ENCODE data around the gene CSF1R.
A peak's percentile ranks its signal among the peaks of the same experiment; 100 is the strongest.

Gene CSF1R

DNA sequence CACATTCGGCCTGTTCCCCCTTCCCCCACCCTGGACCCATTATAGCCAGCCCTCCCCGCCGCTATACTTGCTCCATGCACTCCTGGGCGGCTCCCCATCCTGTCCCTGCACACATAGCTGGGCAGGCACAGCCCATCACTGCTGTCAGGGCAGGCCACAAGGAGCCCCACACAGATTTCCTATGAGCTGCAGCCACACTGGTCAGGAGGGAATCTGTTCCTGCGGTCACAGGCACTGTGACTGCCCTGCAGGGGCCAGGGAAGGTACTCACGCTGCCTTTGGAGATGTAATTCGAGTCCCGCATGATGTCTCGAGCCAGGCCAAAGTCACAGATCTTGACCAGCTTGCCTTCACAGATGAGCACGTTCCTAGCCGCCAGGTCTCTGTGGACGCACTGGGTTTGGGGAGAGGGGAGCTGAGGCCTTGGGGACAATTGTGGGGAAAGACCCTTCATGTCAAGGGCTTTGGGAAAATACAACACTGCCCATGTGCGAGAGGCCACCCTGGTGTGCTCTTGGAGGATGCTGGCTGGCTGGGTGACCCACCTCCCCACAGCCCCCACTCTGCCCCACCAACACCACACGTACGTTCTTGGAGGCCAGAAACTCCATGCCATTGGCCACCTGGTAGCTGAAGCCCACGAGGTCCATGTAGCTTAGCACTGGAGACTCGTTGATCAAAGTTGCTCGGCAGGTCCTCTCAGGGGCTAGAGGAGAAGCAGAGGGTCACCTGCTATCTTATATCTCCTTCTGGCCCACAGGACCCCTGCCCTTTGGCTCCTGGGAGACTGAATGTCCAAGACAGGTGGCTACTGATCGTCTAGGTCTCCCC lies 34.5 kb upstream of the CSF1R start:
- no peak for DNase-seq

- DNase-seq = no peak
These were observed 33.7 kb upstream of the CSF1R start for GRCh38 chr5:150120062-150120441.

GRCh38 chr5:150119421-150120061 lies 33.2 kb upstream of the CSF1R start:
- DNase-seq = no peak

GRCh38 chr5:150118561-150119229 lies 32.3 kb upstream of the CSF1R start:
- DNase-seq = no peak

- no peak for DNase-seq
These were observed 31.7 kb upstream of the CSF1R start for GRCh38 chr5:150117945-150118560.

GRCh38 chr5:150116667-150117400 lies 30.5 kb upstream of the CSF1R start:
- no peak for DNase-seq

GRCh38 chr5:150114773-150115408 lies 28.5 kb upstream of the CSF1R start:
- DNase-seq = no peak

- DNase-seq = no peak
These were observed 27.8 kb upstream of the CSF1R start for GRCh38 chr5:150114102-150114641.

DNA sequence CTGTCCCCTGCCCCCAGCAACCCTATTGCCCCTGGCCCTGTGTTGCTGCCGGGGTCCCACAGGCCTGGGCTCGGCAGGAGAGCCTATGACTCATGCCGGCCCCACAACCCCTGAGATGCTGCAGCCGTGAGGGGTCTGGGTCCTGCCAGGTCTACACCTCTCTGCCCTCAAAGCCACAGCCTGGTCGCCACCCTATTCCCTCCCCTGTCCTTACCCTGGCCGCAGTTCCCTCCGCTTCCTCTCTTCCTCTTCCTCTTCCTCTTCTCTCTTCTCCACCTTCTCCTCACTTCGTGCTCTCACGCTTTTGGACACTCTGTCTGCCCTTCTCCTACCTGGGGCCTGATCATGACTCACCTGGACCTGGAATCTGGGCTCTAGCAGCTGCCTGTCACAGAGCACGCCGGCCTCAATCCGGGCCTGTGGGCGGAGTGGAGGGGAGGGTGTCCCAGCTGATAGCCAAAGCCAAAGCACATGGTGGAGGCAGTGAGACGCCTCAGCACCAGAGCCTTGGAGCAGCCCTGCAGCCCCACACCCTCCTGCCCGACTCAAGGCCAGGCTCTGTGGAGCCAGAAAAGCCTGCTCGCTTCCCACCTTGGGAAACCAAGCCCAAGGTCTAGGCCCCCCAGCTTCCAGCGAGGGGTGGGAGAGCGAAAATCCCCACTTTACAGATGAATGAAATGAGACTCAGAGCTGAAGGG lies 26.8 kb upstream of the CSF1R start:
- peak in 1 of 2 donors; percentile 8 for DNase-seq

DNA sequence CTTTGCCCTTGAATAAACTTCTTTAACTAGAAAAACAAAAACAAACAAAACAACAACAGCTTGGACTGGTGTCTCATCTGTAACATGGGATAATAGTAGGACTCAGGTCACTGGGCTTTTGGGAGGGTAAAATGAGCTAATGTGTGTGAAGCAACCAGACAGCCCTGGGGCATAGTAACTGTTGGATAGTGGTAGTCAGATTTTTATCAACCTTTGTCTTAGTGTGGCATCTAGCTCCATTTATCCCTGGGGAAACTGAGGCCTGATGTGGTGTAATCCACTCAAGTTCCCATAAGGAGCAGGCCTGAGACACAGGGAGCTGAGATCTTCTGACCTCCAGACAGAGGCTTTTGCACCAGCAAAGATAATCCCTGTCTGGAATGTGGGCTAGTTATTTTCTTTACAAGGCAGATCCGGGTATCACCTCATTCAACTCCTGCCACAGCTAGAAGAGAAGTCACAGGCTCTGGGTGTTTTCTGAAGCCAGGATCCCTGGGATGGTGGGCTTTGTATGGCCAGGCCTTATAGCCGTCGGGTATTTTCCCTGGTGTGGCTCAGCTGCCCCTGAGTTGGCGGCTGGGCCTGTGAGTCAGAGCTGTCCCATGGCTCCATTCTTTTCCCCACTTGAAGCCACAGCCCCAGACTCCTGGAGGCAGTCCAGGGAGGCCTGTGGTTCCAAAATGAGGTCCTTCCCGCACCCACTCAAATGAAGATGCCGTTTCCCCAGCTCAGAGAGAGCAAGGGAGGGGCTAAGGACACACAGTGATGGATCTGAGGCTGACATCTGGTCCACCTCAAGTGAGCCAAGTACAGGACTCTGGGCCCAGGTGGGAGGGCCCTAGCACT lies 26.1 kb upstream of the CSF1R start:
- DNase-seq = peak in 1 of 2 donors; percentile 6

DNA sequence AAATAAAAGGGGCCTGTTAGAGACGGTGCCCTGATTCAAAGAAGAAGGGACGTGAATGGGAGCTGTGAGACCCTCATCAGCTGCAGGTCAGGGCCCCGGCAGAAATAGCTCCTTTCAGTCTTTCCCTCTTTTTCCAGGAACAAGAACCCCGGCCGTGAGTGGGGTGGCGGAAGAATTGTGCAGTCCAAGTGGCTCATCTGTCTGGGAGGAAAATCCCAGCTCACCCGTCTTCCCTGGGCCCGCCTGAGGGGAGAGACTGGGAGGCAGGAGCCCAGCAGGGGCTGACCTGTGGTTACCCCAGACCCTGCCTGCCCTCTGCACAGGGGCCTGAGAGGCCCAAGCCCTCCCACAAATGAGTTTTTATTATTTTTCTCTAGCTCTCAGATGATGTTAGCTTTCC lies 24.8 kb upstream of the CSF1R start:
- no peak for DNase-seq

- DNase-seq = peak in 1 of 2 donors; percentile 8
These were observed 23.6 kb upstream of the CSF1R start for GRCh38 chr5:150109921-150110320.

GRCh38 chr5:150108711-150109514 lies 22.6 kb upstream of the CSF1R start:
- no peak for DNase-seq

- DNase-seq = no peak
These were observed 21.6 kb upstream of the CSF1R start for GRCh38 chr5:150107909-150108447.

GRCh38 chr5:150106674-150107426 lies 20.5 kb upstream of the CSF1R start:
- peak in 1 of 2 donors; percentile 10 for DNase-seq

GRCh38 chr5:150105928-150106615 lies 19.7 kb upstream of the CSF1R start:
- peak in 1 of 2 donors; percentile 11 for DNase-seq

DNA sequence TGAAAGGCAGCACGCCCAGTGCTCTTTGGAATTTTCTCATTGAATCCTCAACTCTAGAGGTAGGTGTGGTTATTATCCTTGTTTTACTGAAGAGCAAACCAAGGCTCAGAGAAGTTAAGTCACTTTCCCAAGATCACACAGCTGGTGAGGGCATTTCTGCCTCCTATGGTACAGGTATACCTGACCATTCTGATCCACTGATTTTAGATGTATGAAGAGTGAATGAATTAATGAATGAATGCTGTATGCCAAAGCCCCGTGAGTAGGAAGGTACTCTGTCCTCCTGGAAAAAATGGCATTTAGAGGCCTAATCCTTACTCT lies 18.2 kb upstream of the CSF1R start:
- DNase-seq = no peak

Measured in stimulated activated CD4-positive, alpha-beta T cell treated with anti-CD3 and anti-CD28 coated beads, Interleukin-2, amount 100 ng/mL, for 24 hours (primary cell).